ENCODE results near the gene PBX4. TPM values are rescaled to one million over a fixed set of nuclear protein-coding genes. Genes with fewer than 3 reads are reported as not detected.
A peak's percentile ranks its signal among the peaks of the same experiment; 100 is the strongest.

PBX4 gene
- total and polyA plus RNA-seq, 2 experiments from 2014 or later: 2.6 to 4.1 TPM

- no peaks in the 10 kb centered on the region for H3K9me3 Mint-ChIP-seq
- Histone ChIP-seq H3K36me3 (ENCODE audit: insufficient read depth) (no peaks in the 10 kb centered on the region), H3K27me3 (ENCODE audit: insufficient read depth) (no peaks in the 10 kb centered on the region), H3K4me3 (peak within 1 kb of the TSS; percentile 45; the same call in 1 of the 2 replicates), H3K27ac (ENCODE audit: low read depth) (0 out of 2 replicates have a peak within 1 kb of the TSS, but pooled peaks have one; percentile 50), H3K4me2 (peak within 1 kb of the TSS; percentile 73), H3F3A (replicated peaks; ENCODE audit: low read depth) (peaks cover 31% of the 10 kb centered on the region), H2AFZ (no peak within 1 kb of the TSS), H3K9me2 (ENCODE audit: insufficient read depth) (no peaks in the 10 kb centered on the region), H3K79me2 (replicated peaks; ENCODE audit: insufficient read depth) (peaks cover 15% of the 10 kb centered on the region), H3K4me1 (ENCODE audit: insufficient read depth) (peaks cover 6% of the 10 kb centered on the region; the same call in 1 of the 2 replicates), H4K20me1 (replicated peaks; ENCODE audit: insufficient read depth) (peaks cover 14% of the 10 kb centered on the region)
- H3K36me3 Mint-ChIP-seq (ENCODE audit: low read depth): peaks cover 34% of the 10 kb centered on the region
- peak within 1 kb of the TSS; percentile 51 for H3K4me3 Mint-ChIP-seq
- peak within 1 kb of the TSS; percentile 48; the same call in 1 of the 2 replicates for H3K27ac Mint-ChIP-seq
- peak; percentile 40 for ATAC-seq
- peak; percentile 86 for DNase-seq (ENCODE audit: low spot score)
- peaks cover 41% of the 10 kb centered on the region for H3K4me1 Mint-ChIP-seq
- H3K27me3 Mint-ChIP-seq (ENCODE audit: insufficient read depth, low read depth, poor library complexity): peaks cover 10% of the 10 kb centered on the region
- TF ChIP-seq STAT1 (IDR thresholded peaks at IDR 0.05; ENCODE audit: unreplicated experiment) (no peak), POLR2AphosphoS5 (IDR thresholded peaks at IDR 0.05; ENCODE audit: low read depth) (peak; percentile 61)
Observed at GRCh38 chr19:19528721-19529490, 89.6 kb downstream of the PBX4 start, which contains the start of gene YJEFN3. Gene YJEFN3 (plus strand): TSS chr19:19528911. CDS start chr19:19528933, 22 bp downstream.

- no peak overlapping the region for H2AFZ ChIP-seq
- no peak overlapping the region for H3K4me2 ChIP-seq
- H3F3A ChIP-seq (replicated peaks; ENCODE audit: low read depth): peaks cover 27% of the 10 kb centered on the region
- Mint-ChIP-seq H3K4me3 (no peak overlapping the region), H3K9me3 (no peaks in the 10 kb centered on the region), H3K4me1 (peaks cover 36% of the 10 kb centered on the region), H3K27ac (peak overlapping the region; percentile 48; the same call in 1 of the 2 replicates), H3K36me3 (ENCODE audit: low read depth) (peaks cover 37% of the 10 kb centered on the region), H3K27me3 (ENCODE audit: insufficient read depth, low read depth, poor library complexity) (peaks cover 8% of the 10 kb centered on the region)
- no peak for ATAC-seq
- no peak overlapping the region for H3K4me3 ChIP-seq
- no peaks in the 10 kb centered on the region for H3K9me2 ChIP-seq (ENCODE audit: insufficient read depth)
- H3K79me2 ChIP-seq (replicated peaks; ENCODE audit: insufficient read depth): peaks cover 25% of the 10 kb centered on the region
- DNase-seq (ENCODE audit: low spot score): peak; percentile 1
- no peaks in the 10 kb centered on the region for H3K27me3 ChIP-seq (ENCODE audit: insufficient read depth)
- H3K4me1 ChIP-seq (ENCODE audit: insufficient read depth): peaks cover 6% of the 10 kb centered on the region; the same call in 1 of the 2 replicates
- peaks cover 24% of the 10 kb centered on the region for H4K20me1 ChIP-seq (replicated peaks; ENCODE audit: insufficient read depth)
- 0 out of 2 replicates have a peak overlapping the region, but pooled peaks have one; percentile 50 for H3K27ac ChIP-seq (ENCODE audit: low read depth)
- peaks cover 5% of the 10 kb centered on the region; the same call in 1 of the 2 replicates for H3K36me3 ChIP-seq (ENCODE audit: insufficient read depth)
- TF ChIP-seq CREB1 (CRISPR knock-in tag; IDR thresholded peaks at IDR 0.05; ENCODE audit: low read depth) (no peak), STAT1 (IDR thresholded peaks at IDR 0.05; ENCODE audit: unreplicated experiment) (no peak), JUNB (IDR thresholded peaks at IDR 0.05; ENCODE audit: unreplicated experiment) (no peak), ZNF331 (CRISPR knock-in tag; IDR thresholded peaks at IDR 0.05; ENCODE audit: low read depth) (no peak), POLR2AphosphoS5 (IDR thresholded peaks at IDR 0.05; ENCODE audit: low read depth) (no peak), REST (IDR thresholded peaks at IDR 0.05; ENCODE audit: unreplicated experiment) (no peak), EZH2 (IDR thresholded peaks at IDR 0.05; ENCODE audit: low read depth, unreplicated experiment) (no peak), ETS1 (IDR thresholded peaks at IDR 0.05) (no peak), EZH2phosphoT487 (IDR thresholded peaks at IDR 0.05; ENCODE audit: unreplicated experiment) (no peak), CTCF (conservative IDR thresholded peaks at IDR 0.05; ENCODE audit: low read depth in 2 of 2) (no peak), NANOG (IDR thresholded peaks at IDR 0.05; ENCODE audit: borderline replicate concordance) (no peak), ZNF114 (CRISPR knock-in tag; IDR thresholded peaks at IDR 0.05) (no peak)
Observed at GRCh38 chr19:19527674-19528625, 90.5 kb downstream of the PBX4 start.

Measured in GM23338 (cell line).